LoVo (cell line): ENCODE results near the gene PER3.
"Not testable (repeated sequence)": the region's sequence is repeated elsewhere in the genome, so short reads cannot be mapped to it uniquely, and the experiment has no call there.

Experiments
- DNase-seq: peaks from one replicate; pipeline ENCODE4 v3.0.0-alpha.2; 2016; ENCODE audit warnings: low spot score

PER3 gene

GRCh38 chr1:7780976-7781375, 3.1 kb upstream of the PER3 start:
- DNase-seq: no peak

DNA sequence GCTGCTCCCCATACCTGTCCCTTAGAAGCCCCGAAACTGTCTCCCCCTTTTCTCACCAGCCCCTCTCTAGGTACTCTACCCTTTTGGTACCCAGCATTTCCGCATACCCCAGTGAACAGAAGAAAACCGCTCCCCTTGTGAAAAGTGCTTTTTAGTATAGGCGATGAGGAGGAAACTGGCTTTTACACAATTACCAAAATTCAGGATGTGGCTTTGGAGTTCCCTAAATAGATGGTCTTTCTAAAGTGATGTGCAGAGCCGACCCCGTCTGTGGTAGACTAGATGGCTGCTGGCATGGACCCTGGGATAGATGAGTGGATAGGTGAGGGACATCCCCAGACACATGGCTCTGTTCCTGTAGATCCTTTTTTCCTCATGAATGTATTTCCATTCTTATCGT, 2.6 kb upstream of the PER3 start:
- no peak for DNase-seq

- peak; percentile 25 for DNase-seq
These were observed 2.1 kb upstream of the PER3 start for GRCh38 chr1:7781923-7782495.

DNA sequence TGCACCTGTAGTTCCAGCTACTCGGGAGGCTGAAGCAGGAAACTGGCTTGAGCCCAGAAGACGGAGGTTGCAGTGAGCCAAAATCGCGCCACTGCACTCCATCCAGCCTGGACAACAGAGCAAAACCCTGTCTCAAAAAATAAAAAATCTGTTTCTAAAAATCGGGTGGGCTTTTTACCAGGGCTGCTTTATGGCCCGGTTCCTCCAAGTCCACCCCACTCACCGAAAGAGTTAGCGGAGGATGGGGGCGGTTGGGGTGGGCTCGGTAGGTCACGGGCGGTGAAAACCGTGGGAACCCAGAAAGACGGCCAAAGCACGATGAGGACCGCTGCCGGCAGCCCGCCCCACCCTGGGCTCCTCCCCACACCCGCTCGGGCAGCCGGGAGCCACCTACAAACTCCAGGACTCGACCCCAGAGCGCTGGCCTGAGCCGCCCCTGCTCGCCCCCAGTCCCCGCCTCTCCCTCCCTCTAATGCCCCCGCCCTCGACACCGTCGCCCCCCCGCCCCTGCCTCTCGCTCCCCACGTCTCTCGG, 846 bp upstream of the PER3 start:
- peak; percentile 54 for DNase-seq

DNA sequence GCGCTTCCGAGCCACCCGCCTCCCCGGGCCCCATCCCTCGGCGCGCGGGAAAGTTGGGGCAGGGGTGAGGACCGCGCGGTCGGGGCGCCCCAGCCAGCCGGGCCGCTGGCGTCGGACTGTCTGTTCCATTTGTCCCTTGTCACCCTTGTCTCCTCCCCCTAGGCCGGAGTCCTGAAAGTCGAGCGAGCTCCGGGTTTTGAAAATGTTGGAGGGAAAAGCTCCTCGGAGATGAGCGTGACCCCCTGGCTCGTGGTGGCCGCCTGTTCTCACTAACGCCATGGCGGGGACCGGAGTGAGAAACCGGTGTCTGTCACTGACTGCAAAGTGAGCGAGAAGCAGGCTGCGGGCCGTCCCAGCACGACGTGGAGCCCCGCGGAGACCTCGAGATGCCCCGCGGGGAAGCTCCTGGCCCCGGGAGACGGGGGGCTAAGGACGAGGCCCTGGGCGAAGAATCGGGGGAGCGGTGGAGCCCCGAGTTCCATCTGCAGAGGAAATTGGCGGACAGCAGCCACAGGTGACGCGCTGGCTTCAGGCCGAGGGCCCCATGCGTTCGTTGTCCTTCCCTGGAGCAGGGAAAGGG, 491 bp downstream of the PER3 start:
- DNase-seq: no peak

DNA sequence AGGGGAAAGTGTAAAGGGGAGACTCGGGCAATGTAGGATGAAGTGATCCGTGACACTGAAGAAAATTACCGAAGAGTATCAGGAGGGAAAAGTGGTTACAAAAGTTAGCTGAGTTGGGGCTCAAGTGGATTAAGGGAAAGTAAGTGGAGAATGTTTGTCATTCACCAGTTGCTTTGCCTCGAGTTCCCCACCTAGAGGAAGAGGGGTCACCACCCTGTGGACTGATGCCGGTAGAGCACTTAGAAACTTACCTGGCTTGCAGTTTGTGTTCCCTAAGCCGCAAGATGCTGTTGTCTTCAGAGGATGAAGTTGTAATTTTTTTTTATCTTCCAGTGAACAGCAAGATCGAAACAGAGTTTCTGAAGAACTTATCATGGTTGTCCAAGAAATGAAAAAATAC, 1.0 kb downstream of the PER3 start:
- no peak for DNase-seq

GRCh38 chr1:7786795-7787194, 2.7 kb downstream of the PER3 start:
- DNase-seq: no peak

DNA sequence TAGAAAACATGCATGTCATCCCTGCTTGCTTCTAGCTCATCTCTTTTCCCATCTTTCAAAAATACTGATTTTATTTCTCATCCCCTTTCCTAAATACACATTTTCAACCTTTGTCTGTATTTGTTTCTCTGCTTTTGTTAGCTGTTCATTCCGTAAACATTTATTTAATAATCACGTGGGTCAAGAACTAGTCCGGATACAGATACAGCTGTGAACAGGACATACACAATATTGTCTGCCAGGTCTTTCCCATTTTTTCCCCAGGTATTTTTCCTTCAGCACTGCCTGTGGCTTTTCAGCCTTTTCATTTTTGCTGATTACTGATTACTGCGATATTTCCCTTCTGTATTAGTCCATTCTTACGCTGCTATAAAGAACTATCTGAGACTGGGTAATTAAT, 5.7 kb downstream of the PER3 start:
- no peak for DNase-seq

DNA sequence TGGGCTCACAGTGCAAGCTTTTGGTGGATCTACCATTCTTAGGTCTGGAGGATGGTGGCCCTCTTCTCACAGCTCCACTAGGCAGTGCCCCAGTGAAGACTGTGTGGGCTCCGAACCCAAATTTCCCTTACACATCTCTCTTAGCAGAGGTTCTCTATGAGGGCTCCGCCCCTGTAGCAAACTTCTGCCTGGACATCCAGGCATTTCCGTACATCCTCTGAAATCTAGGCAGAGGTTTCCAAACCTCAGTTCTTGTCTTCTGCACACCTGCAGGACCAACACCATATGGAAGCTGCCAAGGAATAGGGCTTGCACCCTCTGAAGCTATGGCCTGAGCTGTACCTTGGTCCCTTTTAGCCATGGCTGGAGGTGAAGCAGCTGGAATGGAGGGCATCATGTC, 6.9 kb downstream of the PER3 start:
- DNase-seq: not testable (repeated sequence)

- DNase-seq: no peak
These were observed 11.3 kb downstream of the PER3 start for GRCh38 chr1:7795406-7795805.

DNA sequence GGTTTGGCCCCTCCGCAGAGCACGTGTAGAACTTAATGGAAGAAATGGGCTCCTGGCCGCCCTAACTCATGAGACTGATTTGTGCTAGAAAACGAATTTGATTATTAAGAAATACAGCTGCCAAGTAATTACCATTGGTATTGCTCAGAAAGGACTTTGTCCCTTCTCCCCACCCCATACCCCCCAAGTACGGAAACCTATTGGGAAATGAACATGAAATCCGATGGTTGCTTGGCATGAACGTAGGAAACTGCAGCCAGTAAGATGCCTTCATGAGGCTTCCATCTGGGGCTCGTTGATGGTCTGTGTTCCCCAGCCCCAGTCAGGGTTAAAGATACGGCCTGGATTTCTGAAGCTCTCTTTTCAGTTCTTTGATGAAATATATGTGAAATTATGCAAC, 21.4 kb downstream of the PER3 start:
- no peak for DNase-seq

DNA sequence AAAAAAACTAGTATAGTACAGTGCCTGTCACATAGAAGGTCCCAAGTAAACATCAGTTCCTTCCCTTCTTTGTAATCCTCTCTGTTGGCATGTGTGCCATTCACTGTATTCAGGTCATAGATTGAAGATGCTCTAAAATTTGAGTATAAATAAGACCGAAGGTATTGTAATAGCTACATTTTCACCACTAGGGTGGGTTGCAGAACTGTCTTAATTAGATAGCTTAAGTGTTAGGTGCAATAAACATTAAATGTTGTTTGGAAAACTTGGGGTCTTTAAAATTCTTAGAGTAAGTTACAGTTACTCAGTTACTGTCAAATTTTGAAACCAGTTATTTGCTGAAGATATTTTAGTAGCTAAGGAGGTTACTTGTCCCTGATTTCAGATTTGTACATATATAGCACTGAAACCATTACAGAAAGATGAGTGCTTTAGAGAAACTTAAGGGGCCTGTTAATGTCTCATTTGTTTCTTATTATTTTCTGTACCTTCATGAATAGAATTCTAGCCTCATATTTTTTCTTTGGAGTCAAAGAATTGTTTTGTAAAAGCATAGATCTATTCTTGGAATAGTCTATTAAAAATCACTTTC, 24.3 kb downstream of the PER3 start:
- peak; percentile 11 for DNase-seq

GRCh38 chr1:7809742-7810141, 25.7 kb downstream of the PER3 start:
- DNase-seq: no peak

DNA sequence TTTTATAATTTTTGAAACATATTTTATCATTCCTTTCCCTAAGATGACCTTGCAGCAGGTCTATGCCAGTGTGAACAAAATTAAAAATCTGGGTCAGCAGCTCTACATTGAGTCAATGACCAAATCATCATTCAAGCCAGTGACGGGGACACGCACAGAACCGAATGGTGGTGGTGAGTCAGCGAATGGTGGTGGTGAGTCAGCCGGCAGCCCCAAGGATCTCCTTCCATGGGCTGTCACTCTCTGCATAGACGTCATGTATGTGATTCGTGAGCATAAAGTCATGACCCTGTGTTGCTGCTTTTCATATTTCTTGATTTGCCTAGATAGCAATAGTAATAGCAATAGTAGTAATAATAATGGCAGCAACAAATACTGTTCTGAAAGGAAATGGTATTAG, 26.3 kb downstream of the PER3 start:
- DNase-seq: no peak

DNA sequence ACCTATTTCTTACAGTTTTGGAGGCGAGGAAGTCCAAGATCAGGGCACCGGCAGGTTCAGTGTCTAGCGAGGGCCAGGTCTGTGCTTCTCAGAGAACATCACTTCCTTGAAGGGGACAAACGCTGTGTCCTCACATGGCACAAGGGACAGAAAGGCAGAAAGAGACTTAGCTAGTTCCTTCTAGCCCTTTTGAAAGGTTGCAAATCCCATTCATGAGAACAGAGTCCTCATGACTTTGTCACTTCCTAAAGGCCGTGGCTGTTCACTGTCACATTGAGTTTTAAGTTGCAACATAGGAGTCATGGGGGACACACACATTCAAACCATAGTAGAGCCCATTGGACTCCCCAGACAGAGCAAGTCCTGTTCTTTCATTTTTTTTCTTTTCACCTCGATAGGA, 27.4 kb downstream of the PER3 start:
- DNase-seq: no peak

GRCh38 chr1:7813677-7814373, 29.7 kb downstream of the PER3 start:
- no peak for DNase-seq

- DNase-seq: no peak
These were observed 37.2 kb downstream of the PER3 start for GRCh38 chr1:7821282-7821681.

GRCh38 chr1:7824701-7825100, 40.6 kb downstream of the PER3 start:
- no peak for DNase-seq

DNA sequence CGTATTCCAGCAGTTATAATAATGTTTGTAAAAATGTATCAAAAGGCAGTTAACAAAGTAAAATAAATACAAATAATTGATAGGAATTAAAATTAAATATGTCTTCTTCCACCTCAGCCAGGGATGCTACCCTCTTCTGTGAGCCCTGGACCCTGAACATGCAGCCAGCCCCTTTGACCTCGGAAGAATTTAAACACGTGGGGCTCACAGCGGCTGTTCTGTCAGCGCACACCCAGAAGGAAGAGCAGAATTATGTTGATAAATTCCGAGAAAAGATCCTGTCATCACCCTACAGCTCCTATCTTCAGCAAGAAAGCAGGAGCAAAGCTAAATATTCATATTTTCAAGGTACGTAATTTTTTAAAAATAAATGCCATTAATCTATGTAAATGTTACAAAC, 42.3 kb downstream of the PER3 start:
- DNase-seq: no peak

GRCh38 chr1:7827126-7827955, 43.2 kb downstream of the PER3 start:
- peak; percentile 56 for DNase-seq

DNA sequence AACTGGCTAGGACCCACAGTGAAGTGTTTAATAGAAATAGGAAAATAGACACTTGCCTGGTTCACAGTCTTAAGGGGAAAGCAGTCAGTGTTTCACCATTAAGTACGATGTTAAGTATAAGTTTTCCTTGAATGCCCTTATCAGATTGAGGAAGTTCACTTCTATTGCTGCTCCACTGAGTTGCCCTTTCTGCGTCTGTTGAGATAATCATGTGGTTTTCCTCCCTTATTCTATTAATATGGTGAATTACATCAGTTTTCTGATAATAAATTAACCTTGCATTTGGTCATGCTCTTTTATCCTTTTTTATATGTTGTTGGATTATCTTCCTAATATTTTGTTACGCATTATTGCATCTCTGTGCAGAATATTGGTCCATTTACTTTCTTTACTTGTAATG, 47.4 kb downstream of the PER3 start:
- no peak for DNase-seq

GRCh38 chr1:7833035-7833434, 48.9 kb downstream of the PER3 start:
- DNase-seq: no peak
